HepG2 (cell line): Measurements from ENCODE around the gene UQCR10. TPM values are rescaled to one million over a fixed set of nuclear protein-coding genes. Genes with fewer than 3 reads are reported as not detected.

ENCODE experiments used
- CEBPB ChIP-seq: IDR thresholded peaks from 2 replicates; pipeline ENCODE4 v1.6.1; 2011; ENCODE audit warnings: low read depth, low read length, improper control_type of control experiment, borderline replicate concordance
- CREM ChIP-seq, 2 experiments: sonication (generic) in 1 of 2; formaldehyde crosslinking in 1 of 2; IDR thresholded peaks; 2 replicates each; pipeline versions ENCODE4 v1.4.0 to v1.6.1; 2016 to 2020; ENCODE audit warnings: antibody characterized with exemption in 1 of 2, mild to moderate bottlenecking in 1 of 2, missing genetic modification reagents in 1 of 2
- EHMT2 ChIP-seq: fragments of 200-600 bp; sonication (generic); IDR thresholded peaks from 2 replicates; pipeline ENCODE4 v1.7.0; 2017; ENCODE audit warnings: antibody characterized with exemption, low read depth, low read length, borderline replicate concordance
- GATAD2A ChIP-seq: IDR thresholded peaks from 2 replicates; pipeline ENCODE4 v1.6.1; 2016
- HNF4A ChIP-seq: sonication (generic); formaldehyde crosslinking; IDR thresholded peaks from 2 replicates; pipeline ENCODE4 v1.4.0; 2020; ENCODE audit warnings: missing genetic modification reagents
- NFYC ChIP-seq: IDR thresholded peaks from 2 replicates; pipeline ENCODE4 v1.6.1; 2016; ENCODE audit warnings: missing genetic modification reagents, missing compliant biosample characterization
- ZNF20 ChIP-seq: sonication (generic); formaldehyde crosslinking; IDR thresholded peaks from 2 replicates; pipeline ENCODE4 v1.4.0; 2020; ENCODE audit warnings: mild to moderate bottlenecking, moderate library complexity, missing genetic modification reagents
- ZNF331 ChIP-seq: sonication (generic); formaldehyde crosslinking; IDR thresholded peaks from 2 replicates; pipeline ENCODE4 v1.4.0; 2020; ENCODE audit warnings: missing genetic modification reagents
- ZNF33B ChIP-seq: sonication (generic); formaldehyde crosslinking; IDR thresholded peaks from 2 replicates; pipeline ENCODE4 v1.5.1; 2020; ENCODE audit warnings: mild to moderate bottlenecking, missing genetic modification reagents
- ZNF546 ChIP-seq: sonication (generic); formaldehyde crosslinking; conservative IDR thresholded peaks from 2 replicates; pipeline ENCODE4 v1.8.1; 2023; ENCODE audit warnings: mild to moderate bottlenecking, missing genetic modification reagents
- ZNF598 ChIP-seq: sonication (generic); formaldehyde crosslinking; IDR thresholded peaks from 2 replicates; pipeline ENCODE4 v1.5.1; 2020; ENCODE audit warnings: mild to moderate bottlenecking, missing genetic modification reagents, borderline replicate concordance
- ZNF761 ChIP-seq: sonication (generic); formaldehyde crosslinking; conservative IDR thresholded peaks from 2 replicates; pipeline ENCODE4 v1.4.0; 2020; ENCODE audit warnings: mild to moderate bottlenecking, missing genetic modification reagents
- ZNF777 ChIP-seq: sonication (generic); formaldehyde crosslinking; IDR thresholded peaks from 2 replicates; pipeline ENCODE4 v1.4.0; 2020; ENCODE audit warnings: missing genetic modification reagents
- polyA plus RNA-seq, 8 experiments: library from polyadenylated mRNA; depleted of rRNA in 3 of 8; stranded (reverse) in 7 of 8; unstranded in 1 of 8; fragments of >200 nt; fragmentation: Illumina TruSeq in 4 of 8; extraction: Trizol in 4 of 8; gene quantifications; 2 replicates each; pipeline versions ENCODE4 v1.2.1 to v1.2.3, GENCODE V29; 2011 to 2016; ENCODE audit warnings: low read depth in 4 of 8, missing spikeins in 1 of 8, mixed read lengths in 1 of 8; ENCODE audit not compliant: insufficient read depth in 1 of 8
- total RNA-seq, 5 experiments: library from RNA; depleted of rRNA; stranded (reverse); fragments of >200 nt; fragmentation: Illumina TruSeq; extraction: Trizol; gene quantifications; 2 replicates each; pipeline ENCODE4 v1.2.3, GENCODE V29; 2016; ENCODE audit warnings: low read depth in 1 of 5
- TF ChIP-seq, protein P1 (sequence below): IDR thresholded peaks from 2 replicates; pipeline ENCODE4 v1.6.1; 2016
- TF ChIP-seq, protein P2 (sequence below): sonication (generic); formaldehyde crosslinking; IDR thresholded peaks from 2 replicates; pipeline ENCODE4 v1.4.0; 2020; ENCODE audit warnings: mild to moderate bottlenecking, missing genetic modification reagents
- TF ChIP-seq, protein P3 (sequence below): sonication (generic); formaldehyde crosslinking; IDR thresholded peaks from 2 replicates; pipeline ENCODE4 v1.4.0; 2020; ENCODE audit warnings: mild to moderate bottlenecking, missing genetic modification reagents

The UQCR10 gene
- total and polyA plus RNA-seq, 2 of the 13 experiments (the other 11 are each of a cell fraction or from before 2014, with no cell fraction given) = 225 to 232 TPM

DNA sequence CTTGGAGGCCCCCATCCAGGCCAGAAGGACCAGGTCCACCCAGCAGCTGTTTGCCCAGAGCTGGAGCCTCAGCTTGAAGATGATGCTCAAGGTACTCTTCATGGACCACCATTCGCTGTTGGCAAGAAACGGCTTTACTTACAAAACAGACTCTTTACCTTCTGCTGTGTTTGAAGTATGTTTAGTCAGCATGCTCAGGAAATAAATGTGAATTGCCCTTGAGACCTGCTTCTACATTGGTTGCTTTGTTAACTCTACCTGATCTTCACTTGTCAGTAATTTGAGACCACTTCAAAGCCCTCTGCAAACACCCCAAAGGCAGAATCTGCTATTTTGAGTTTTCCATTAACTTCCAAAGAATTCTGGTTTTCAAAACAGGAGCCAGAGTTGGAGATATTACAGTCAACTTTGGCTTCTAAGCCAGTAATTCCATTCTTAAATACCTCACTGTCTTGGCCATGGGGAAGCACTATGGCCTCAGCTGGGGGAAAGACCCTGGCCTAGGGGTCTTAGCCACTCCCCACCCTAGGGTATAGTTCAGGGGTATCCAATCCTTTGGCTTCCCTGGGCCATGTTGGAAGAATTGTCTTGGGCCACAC lies 2.7 kb downstream of the UQCR10 start (continued):
- TF ChIP-seq ZNF761 (CRISPR knock-in tag) = 0 out of 2 replicates have a peak, but pooled peaks have one; percentile 40
- no peak for TF ChIP-seq ZNF33B
- TF ChIP-seq, protein P1, sequence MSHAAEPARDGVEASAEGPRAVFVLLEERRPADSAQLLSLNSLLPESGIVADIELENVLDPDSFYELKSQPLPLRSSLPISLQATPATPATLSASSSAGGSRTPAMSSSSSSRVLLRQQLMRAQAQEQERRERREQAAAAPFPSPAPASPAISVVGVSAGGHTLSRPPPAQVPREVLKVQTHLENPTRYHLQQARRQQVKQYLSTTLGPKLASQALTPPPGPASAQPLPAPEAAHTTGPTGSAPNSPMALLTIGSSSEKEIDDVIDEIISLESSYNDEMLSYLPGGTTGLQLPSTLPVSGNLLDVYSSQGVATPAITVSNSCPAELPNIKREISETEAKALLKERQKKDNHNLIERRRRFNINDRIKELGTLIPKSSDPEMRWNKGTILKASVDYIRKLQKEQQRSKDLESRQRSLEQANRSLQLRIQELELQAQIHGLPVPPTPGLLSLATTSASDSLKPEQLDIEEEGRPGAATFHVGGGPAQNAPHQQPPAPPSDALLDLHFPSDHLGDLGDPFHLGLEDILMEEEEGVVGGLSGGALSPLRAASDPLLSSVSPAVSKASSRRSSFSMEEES = peak; percentile 29; the same call in 1 of the 2 replicates
- TF ChIP-seq, protein P2, sequence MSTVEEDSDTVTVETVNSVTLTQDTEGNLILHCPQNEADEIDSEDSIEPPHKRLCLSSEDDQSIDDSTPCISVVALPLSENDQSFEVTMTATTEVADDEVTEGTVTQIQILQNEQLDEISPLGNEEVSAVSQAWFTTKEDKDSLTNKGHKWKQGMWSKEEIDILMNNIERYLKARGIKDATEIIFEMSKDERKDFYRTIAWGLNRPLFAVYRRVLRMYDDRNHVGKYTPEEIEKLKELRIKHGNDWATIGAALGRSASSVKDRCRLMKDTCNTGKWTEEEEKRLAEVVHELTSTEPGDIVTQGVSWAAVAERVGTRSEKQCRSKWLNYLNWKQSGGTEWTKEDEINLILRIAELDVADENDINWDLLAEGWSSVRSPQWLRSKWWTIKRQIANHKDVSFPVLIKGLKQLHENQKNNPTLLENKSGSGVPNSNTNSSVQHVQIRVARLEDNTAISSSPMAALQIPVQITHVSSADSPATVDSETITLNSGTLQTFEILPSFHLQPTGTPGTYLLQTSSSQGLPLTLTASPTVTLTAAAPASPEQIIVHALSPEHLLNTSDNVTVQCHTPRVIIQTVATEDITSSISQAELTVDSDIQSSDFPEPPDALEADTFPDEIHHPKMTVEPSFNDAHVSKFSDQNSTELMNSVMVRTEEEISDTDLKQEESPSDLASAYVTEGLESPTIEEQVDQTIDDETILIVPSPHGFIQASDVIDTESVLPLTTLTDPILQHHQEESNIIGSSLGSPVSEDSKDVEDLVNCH = no peak
- TF ChIP-seq NFYC (CRISPR knock-in tag) = peak; percentile 41; the same call in 1 of the 2 replicates
- peak; percentile 61 for TF ChIP-seq HNF4A (CRISPR knock-in tag)
- peak; percentile 57; the same call in 1 of the 2 replicates for TF ChIP-seq EHMT2
- peak; percentile 65 for TF ChIP-seq ZNF331
- peak; percentile 82 for TF ChIP-seq GATAD2A (CRISPR knock-in tag)
- TF ChIP-seq CREM (IDR thresholded peaks at IDR 0.05) = peak; percentile 74
- no peak for TF ChIP-seq CREM (CRISPR knock-in tag; IDR thresholded peaks at IDR 0.05)
- TF ChIP-seq, protein P3, sequence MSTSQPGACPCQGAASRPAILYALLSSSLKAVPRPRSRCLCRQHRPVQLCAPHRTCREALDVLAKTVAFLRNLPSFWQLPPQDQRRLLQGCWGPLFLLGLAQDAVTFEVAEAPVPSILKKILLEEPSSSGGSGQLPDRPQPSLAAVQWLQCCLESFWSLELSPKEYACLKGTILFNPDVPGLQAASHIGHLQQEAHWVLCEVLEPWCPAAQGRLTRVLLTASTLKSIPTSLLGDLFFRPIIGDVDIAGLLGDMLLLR (CRISPR knock-in tag) = no peak
- TF ChIP-seq ZNF20 (CRISPR knock-in tag) = no peak
- TF ChIP-seq ZNF777 (CRISPR knock-in tag) = no peak
- no peak for TF ChIP-seq ZNF546
- TF ChIP-seq CEBPB = no peak
- TF ChIP-seq ZNF598 (CRISPR knock-in tag) = no peak
